GM21381 (cell line): ENCODE data around the gene BRD9.
"Not testable (repeated sequence)": the region's sequence is repeated elsewhere in the genome, so short reads cannot be mapped to it uniquely, and the experiment has no call there.

Source experiments
- ATAC-seq: cut with Tn5 transposase; IDR thresholded peaks from one replicate; pipeline ENCODE4 v1.9.1; 2021; ENCODE audit warnings: mild to moderate bottlenecking, moderate library complexity; ENCODE audit not compliant: unreplicated experiment

Gene BRD9

DNA sequence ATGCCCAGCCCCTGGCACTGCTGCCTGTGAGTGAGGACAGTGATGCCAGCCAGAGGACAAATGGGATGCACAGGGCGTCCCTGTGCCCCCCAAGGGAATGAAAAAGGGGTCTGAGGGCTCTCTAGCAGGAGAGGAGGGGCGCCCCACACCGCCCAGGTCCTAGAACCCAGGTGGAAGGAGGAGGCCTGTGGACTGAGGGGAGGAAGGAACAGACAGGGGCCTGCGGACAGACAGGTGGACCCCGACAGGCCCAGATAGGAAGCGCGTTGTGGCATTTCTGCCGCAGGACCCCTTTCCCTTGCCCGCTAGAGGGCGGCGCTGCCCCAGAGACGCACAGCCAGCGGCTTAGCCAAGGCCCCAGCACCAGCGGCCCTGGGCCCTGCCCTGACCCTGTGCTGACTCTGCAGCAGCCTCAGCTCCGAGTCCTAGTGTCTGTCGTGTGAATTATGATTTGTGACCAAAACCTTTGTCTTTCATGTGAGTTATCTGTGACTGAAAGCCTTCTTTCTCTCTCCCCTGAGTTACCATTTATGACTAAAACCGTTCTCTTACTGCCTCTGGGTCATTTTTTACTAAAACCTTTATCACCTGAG is 30.8 kb upstream of the BRD9 start:
- ATAC-seq: no peak

DNA sequence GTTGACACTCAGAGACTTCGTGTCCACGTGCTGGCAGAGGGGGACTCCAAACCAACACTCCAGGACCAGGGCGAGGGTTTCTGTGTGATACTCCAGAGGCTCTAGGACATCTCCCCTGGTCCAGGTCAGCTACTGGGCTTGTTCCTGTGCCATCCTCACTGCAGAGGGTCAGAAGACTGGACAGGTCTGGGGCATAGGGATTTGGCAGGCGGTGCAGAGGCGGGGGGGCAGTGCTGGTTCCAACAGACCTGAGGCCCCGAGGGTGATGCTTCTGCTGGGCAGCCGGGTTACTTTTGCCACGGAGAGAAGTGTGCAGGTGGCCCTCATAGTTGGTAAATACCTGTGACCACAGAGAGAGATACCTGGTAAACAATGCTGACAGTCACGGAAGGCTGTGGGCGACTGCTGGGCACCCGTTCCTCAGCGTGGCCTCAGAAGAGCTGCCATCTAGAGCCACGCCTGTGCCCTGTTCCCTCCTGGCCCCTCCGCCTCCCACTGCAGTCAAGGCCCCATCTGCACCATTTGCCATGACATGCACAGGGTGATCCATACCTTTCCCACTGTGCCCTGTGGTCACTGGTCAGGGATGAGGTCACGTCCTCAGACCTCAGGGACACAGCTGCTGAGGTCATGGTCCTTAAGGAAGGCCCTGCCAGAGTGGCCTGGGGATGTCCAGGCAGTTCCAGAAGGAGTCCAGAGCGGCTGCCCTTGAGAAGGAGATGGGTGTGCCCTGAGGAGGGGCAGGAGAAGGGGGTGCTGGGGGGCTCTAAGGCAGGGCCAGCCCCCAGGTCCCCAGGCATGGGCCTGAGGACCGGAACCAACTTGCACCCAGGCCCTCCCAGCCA is 30.1 kb upstream of the BRD9 start:
- no peak for ATAC-seq

DNA sequence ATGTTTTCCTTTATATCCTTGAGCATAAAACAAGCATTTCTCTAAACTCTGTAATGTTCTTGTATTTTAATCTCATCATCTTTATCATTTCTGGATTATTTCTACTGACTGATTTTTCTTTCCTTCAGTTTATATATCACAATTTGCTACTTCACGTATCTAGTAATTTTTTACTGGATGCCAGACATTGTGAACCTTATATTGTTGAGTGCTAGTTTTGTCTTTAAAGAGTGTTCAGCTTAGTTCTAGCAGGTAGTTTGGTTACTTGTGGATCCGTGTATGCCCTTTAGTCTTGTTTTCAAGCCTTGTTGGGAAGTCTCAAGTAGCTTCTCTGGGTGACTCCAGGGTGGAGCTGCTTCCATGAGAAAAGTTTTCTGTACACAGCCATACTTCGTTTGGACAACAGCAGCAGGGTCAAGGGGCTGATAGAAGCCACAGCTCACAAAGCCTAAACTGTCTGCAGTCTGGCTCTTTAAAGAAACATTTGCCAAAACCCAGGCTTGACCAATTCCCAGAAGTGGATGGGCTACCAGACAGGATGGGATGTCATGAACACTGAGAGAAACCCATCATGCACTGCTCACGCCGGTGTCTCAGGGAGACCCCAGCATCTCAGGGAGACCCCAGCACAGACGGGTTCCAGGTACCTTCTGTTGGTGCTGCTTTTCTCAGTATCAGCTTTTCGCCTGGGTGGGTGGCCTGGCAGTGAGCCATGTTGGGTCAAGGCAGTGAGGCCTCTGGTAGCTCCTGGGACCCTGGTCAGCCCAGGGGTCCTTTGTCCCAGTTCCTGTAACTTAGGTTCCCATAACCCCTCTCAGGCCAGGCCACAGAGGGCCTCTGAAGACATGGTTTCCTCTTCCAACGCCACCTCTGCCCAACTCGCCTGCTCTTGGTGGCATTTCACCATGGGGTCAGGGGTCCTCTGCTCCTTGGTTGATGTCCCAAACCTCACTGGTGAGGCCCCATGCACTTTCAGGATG is 29.1 kb upstream of the BRD9 start:
- no peak for ATAC-seq

DNA sequence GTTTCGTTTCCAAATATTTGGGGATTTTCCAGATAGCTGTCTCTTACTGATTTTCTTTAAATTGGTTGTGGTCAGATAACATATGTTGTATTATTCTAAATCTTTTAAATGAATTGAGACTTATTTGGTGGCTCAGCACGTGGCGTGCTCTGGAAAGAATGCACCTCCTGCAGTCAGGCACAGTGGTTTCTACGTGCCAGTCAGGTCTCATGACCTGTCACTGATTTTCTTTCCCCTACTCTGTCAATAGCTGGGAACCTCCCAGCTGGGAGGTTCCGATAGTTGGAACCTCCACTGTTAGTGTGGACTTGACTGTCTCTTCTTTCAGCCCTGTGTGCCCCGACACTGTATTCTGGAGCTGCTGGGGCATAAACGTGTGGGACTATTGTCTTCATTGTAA is 27.7 kb upstream of the BRD9 start:
- no peak for ATAC-seq

DNA sequence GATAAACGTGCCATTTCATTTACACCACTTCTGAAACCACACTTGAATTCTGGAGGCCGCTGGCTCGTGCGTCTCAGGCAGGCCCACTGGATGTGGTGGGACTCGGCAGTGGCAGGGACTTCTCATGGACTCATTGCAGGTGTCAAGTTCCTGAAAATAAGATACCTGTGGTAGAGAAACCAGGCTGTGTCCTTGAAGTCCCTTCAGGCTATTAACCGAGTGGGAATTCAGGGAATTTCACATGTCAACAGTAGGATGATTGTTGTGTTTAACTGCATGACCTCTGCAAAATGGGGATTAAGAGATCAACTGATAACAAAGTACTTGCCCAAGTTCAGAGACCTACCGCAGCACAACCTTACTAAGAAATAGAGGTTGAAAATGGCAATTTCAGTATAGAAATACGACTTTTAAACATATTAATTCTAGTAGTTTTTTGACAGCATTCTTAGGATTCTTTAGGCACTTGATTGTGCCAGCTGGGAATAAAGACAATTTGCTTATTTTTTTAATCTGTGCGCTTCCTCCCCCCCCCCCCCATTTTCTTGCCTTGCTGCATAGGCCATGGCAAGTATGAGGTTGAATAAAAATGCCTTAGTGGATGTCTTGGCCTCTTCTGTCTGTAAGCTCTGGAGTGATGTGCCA is 26.9 kb upstream of the BRD9 start:
- ATAC-seq: no peak

DNA sequence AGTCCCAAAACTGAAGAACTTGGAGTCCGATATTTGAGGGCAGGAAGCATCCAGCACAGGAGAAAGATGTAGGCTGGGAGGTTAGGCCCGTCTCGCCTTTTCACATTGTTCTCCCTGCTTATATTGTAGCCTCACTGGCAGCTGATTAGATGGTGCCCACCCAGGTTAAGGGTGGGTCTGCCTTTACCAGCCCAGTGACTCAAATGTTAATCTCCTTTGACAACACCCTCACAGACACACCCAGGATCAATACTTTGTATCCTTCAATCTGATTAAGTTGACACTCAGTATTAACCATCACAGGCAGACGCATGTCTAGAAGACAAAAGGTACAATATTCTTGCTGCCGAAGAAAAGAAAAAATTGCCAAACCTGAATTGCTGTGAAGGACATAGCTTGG is 26.1 kb upstream of the BRD9 start:
- ATAC-seq: not testable (repeated sequence)

DNA sequence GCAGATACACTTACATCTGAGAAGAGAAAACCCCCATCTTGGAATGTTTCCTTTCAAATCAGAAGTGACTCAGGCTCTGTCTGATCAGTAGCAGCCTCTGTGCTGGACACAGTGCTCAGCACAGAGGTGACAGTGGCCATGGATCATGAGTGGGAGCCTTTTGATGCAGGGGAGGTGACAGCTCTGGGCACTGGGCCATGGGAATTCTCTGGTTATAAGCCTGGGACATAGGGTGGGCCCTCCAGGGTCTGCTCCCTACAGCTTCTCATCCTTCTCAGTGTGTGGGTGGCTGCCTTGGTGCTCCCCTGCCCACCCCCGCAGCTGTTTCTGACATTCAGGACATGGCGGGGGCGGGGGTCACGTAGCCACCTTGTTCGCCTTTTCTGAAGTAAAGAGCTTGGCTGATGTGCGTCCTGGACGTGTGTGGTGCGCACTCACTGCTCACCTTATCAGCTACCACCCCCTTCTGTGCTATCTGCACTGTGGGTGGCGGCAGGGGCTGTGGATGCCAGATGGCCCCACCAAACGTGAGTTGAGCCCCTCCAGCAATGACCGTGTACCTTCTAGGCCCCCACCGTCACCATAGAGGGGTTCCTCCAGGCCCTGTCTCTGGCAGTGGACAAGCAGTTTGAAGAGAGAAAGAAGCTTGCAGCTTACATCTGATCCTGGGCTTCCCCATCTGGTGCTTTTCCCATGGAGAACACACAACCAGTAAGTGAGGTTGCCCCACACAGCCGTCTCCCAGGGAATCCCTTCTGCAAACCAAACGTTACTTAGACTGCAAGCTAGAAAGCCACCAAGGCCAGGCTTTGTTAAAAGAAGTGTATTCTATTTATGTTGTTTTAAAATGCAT is 24.1 kb upstream of the BRD9 start:
- ATAC-seq: no peak

DNA sequence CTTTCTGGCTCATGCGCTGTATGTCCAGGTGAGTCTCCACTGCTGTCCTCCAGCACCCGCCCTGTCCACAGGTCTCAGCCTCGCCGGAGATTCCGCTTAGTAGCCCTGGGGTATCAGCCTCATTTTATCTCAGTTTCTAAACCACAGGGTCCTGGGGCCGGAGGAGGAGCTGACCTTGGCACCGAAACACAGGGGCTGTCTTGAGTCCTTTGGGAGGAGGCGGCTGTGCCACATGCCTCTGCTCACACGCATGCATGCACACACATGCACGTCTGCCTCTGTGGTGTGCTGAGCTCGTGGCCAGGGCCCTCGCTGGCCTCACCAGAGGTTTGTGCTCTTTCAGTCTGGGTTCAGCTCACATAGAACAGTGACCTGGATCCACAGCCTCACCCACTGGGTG is 23.3 kb upstream of the BRD9 start:
- ATAC-seq: no peak

DNA sequence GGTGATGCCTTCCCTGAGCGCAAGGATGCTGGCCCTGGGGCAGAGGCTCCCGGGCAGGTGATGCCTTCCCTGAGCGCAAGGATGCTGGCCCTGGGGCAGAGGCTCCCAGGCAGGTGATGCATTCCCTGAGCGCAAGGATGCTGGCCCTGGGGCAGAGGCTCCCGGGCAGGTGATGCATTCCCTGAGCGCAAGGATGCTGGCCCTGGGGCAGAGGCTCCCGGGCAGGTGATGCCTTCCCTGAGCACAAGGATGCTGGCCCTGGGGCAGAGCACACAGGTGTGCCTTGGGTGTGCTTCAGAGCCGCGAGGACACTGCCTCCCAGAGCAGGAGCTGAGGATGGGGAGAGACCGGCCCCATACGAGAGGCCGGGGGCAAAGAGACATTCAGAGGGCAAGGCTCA is 22.7 kb upstream of the BRD9 start:
- ATAC-seq: not testable (repeated sequence)

DNA sequence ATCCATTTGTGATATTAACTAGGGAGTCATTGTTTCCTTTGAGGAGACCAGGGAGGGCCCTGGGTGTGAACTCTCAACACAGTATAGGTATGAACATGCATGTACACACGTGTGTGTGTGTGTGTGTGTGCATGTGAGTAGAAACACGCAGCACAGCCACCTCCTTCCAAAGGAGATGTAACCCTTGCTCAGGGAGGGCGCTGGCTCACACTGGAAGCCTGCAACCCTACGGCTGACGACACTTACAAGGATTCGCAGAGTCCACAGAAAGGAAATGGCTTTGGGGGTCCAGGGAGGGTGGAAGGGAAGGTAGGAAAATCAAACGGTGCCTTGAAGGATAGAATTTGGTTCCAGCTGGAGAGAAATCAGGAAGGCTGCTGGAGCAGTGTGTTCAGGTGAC is 22.0 kb upstream of the BRD9 start:
- ATAC-seq: no peak

DNA sequence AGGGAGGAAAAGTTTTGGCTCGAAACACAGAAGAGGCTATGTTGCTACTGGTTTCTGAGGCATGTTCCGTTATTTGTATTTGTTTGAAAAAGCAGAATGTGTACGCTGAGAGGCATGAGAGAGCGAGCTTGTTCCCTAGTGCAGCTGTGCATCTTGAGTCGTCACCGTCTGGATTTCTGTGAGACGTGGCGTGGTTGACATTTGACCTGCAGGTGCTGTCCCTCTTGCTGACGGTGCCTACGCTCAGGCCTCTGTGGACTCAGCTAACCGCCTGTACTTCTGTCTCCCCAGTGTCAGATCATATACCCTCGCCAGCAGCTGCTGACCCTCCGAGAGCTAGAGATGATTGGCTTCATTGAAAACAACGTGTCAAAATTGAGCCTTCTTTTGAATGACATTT is 21.6 kb upstream of the BRD9 start:
- ATAC-seq: no peak

DNA sequence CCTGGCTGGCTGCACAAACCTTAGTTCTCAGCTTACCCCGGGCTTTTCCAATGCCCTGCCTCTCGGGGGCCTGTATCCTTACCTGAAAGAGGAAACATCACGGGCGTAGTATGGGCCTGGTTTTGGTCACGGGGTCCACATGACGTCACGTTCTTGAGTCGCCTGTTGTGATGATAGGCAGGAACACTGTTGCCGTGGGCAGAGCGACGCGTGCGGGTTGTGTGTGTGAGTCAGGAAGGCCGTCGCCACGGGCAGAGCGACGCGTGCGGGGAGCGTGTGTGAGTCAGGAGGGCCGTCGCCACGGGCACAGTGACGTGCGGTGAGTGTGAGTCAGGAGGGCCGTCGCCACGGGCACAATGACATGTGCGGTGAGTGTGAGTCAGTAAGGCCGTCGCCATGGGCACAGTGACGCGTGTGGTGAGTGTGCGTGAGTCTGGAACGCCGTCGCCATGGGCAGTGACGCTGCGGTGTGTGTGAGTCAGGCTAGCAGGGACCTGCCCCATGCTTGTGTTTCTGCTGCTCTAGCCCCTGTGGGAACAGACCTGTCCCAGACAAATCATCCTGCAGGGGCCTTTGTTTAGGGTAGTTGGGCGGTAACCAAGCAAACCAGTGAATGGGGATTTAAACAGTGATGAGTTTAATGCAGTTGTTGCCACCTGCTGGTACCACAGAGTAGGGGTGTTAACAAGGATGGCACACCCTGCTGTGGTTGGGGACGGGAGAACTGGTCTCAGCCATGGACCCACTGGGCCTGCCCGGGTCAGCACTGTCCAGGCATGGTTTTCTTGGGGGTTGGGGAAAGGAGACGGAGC is 19.9 kb upstream of the BRD9 start:
- ATAC-seq: no peak

DNA sequence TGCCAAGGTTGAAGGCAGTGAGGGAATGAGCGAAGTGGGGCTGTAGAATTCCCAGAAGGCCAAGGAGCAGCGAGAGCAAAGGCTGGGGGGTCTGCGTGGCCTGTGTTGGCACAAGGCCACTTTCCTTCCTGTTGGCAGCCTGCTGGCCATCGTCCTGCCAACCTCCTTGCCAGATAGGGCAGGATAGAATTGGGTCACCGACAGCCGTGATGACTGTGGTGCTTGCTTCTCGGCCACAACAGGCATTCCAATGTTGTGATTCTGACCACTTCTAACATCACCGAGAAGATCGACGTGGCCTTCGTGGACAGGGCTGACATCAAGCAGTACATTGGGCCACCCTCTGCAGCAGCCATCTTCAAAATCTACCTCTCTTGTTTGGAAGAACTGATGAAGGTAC is 19.0 kb upstream of the BRD9 start:
- ATAC-seq: no peak

DNA sequence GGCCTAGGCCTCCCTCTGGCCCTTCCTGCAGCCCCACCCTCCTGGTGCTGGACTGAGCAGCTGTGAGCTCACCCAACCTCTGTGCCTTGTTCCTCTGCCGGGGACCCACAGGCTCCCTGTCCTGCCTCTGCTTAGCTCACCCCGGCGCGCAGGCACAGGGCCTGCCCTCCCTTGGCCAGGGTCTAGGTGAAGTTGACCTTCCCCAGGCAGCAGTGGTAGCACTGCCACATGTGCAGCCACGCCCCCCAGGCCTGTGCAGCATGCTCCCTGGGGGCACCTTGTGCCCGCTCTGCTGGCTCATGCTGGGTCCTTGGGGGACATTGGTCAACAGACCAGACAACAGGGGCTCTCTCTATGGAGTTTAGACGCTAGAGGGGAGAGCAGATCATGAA is 18.2 kb upstream of the BRD9 start:
- no peak for ATAC-seq

DNA sequence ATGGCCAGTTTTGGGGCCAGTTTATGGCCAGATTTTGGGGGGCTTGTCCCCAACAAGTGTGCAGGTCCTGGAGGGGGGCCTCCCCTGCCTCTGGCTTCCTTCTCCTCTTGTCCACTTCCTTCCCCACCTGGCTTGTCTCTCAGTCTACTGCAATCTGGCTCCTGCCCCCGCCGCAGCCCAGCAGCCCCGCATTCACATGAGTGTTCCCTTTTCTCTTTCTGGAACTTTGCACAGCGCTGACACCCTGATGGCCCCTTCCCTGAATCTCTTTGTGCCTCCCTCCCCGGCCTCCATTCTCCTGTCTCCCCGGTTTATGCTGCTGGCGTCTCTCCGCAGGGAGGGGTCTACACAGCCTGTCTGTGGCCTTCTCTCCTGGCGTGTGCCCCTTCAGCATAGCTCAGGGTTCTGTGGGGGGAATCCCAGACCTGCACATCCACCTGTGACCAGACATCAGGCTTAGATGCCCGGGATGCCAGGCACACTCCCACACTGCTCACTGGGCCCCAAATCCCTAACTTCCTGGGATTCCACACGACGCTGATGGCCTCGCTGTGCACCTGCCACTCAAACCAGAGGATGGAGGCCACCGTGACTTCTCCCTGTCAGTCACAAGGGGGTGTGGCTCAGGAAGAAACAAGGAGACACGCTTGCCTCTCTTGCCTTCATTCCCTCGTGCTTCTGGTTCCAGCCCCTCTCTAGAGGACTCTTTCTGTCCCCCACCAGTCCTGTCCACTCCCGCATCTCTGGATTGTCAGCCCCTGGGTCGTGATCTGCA is 17.6 kb upstream of the BRD9 start:
- no peak for ATAC-seq

DNA sequence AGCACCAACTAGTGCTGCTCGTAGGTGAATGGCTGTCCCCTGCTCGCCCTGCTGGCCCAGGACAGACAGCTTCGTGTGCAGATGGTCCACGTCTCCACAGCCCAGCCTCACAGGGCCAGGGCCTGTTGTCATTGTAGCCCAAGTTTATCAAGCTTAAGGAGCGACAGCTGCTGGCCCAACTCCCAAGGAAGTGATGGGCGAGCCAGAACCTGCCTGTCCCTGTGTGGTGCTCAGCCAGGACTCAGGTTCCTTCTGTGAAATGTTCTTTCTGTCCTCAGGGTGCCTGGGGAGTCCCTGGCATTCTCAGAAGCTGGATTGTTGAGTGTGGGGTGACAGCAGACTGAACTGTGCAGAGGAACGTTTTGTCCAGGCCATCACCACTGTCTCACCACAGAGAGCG is 16.5 kb upstream of the BRD9 start:
- no peak for ATAC-seq

DNA sequence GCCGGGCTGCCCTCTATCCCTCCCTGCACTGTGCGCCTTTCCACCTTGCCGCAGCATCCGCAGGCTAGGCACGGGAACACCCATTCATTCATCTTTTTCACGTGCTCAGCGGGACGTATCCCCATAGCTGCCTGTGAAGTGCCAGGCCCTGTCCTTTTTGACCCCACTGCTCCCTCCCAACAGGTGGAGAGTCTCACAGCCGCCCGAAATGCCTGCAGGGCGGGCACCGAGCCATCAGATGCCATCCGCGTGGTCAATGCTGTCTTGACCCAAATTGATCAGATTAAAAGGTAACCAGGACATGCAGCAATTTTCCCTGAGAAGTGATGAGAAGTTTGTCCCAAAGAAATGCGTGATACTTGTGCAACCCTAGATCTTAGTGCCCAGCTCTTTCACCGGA is 15.6 kb upstream of the BRD9 start:
- ATAC-seq: no peak

DNA sequence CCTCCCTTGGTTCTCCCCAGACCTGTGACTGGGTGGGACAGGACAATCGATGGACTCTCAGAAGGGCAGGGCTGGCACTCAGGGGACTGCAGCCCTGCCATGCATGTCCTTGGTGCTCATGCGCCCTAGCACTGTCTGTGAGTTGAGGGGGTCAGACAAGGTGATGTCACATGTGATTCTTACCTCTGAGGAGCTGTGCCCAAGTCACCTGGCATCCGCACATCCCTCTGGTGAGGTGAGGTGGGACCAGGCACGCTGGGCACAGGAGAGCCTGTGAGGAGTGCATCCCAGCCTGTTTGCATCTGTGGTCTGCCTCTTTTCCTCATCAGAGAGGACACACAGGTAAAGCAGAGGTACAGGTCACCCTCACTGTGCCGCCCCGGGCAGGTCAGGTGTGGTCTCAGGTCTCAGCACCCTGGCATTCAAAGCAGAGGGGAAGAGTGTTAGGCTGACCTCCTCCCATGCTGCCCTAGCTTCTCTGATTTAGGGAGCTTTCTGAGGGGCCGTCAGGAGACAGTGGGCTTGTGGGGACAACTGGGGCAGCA is 14.8 kb upstream of the BRD9 start:
- ATAC-seq: no peak
